Breast epithelium (tissue), 4 donors: ENCODE measurements around the gene ARPC2. TPM values are rescaled to one million over a fixed set of nuclear protein-coding genes. Genes with fewer than 3 reads are reported as not detected.

Source experiments
- DNase-seq, 2 donors: peaks; one replicate each; pipeline ENCODE4 v3.0.0-alpha.2; 2019; ENCODE audit warnings: low spot score in 2 of 2
- H3K27ac ChIP-seq, 2 donors: fragments of 200-600 bp; sonication (generic) in 1 of 2; one replicate each; pipeline ENCODE4 v1.5.1; 2016 to 2019; ENCODE audit warnings: mild to moderate bottlenecking in 1 of 2
- H3K27me3 ChIP-seq, 2 donors: fragments of 200-600 bp; sonication (generic) in 1 of 2; one replicate each; pipeline versions ENCODE4 v1.5.1 to v1.6.0; 2017 to 2019; ENCODE audit warnings: control low read depth in 1 of 2, mild to moderate bottlenecking in 1 of 2
- H3K36me3 ChIP-seq: fragments of 200-600 bp; one replicate; pipeline ENCODE4 v1.5.1; 2019
- H3K4me1 ChIP-seq, 2 donors: fragments of 200-600 bp; sonication (generic); one replicate each; pipeline ENCODE4 v1.5.1; 2016 to 2019; ENCODE audit warnings: control low read depth in 1 of 2
- H3K4me3 ChIP-seq, 3 donors: fragments of 200-600 bp; sonication (generic); 1 replicate in 2 of 3; 2 replicates in 1 of 3; pipeline ENCODE4 v1.5.1; 2016 to 2019; ENCODE audit warnings: mild to moderate bottlenecking in 3 of 3, moderate library complexity in 2 of 3
- H3K9me3 ChIP-seq, 2 donors: fragments of 200-600 bp; sonication (generic) in 1 of 2; one replicate each; pipeline ENCODE4 v1.5.1; 2016 to 2019; ENCODE audit warnings: control low read depth in 1 of 2
- CTCF ChIP-seq, 3 donors: fragments of 450-650 bp; IDR thresholded peaks; one replicate each; pipeline ENCODE4 v1.5.1; 2016 to 2017; ENCODE audit warnings: antibody characterized with exemption in 3 of 3, mild to moderate bottlenecking in 3 of 3, moderate library complexity in 3 of 3
- POLR2A ChIP-seq: fragments of 450-650 bp; IDR thresholded peaks from one replicate; pipeline ENCODE4 v1.6.1; 2016; ENCODE audit warnings: antibody characterized with exemption, mild to moderate bottlenecking, moderate library complexity
- POLR2AphosphoS5 ChIP-seq, 3 donors: sonication (generic); formaldehyde crosslinking; IDR thresholded peaks; one replicate each; pipeline ENCODE4 v1.6.1; 2017; ENCODE audit warnings: antibody characterized with exemption in 3 of 3
- intact Hi-C: fragments of 100-400 bp; cut with DNase I; formaldehyde crosslinking; loops from one replicate; pipeline ENCODE4 v1.15.1; 2023; ENCODE audit warnings: low total_unique reads
- total RNA-seq, 3 donors: library from RNA; depleted of rRNA; stranded (reverse); fragments of >200 nt; gene quantifications; one replicate each; pipeline ENCODE4 v1.1.0, GENCODE V29; 2016

The ARPC2 gene
- total RNA-seq, 3 donors from 2014 or later, result 212 to 336 (median 248) TPM

- Histone ChIP-seq H3K9me3 (no peaks in the 10 kb centered on the region), H3K4me1 (peaks cover 0 to 4% of the 10 kb centered on the region in 2 donors), H3K4me3 (no peak overlapping the region), H3K27ac (no peak overlapping the region), H3K36me3 (no peaks in the 10 kb centered on the region), H3K27me3 (no peaks in the 10 kb centered on the region)
- TF ChIP-seq CTCF (IDR thresholded peaks at IDR 0.05) (no peak), POLR2AphosphoS5 (IDR thresholded peaks at IDR 0.05) (no peak), POLR2A (no peak)
- intact Hi-C loops, result no loop called here
- no peak for DNase-seq
These were observed 4.0 kb downstream of the ARPC2 start for GRCh38 chr2:218221000-218221399.

GRCh38 chr2:218223046-218223445, 6.1 kb downstream of the ARPC2 start:
- H3K36me3 ChIP-seq, result no peaks in the 10 kb centered on the region
- H3K9me3 ChIP-seq, result no peaks in the 10 kb centered on the region
- peaks cover 0 to 4% of the 10 kb centered on the region in 2 donors for H3K4me1 ChIP-seq
- TF ChIP-seq CTCF (IDR thresholded peaks at IDR 0.05) (no peak), POLR2AphosphoS5 (IDR thresholded peaks at IDR 0.05) (no peak), POLR2A (no peak)
- intact Hi-C loops, result no loop called here
- H3K27me3 ChIP-seq, result no peaks in the 10 kb centered on the region
- no peak for DNase-seq
- H3K27ac ChIP-seq, result no peak overlapping the region
- H3K4me3 ChIP-seq, result no peak overlapping the region

GRCh38 chr2:218224186-218224585, 7.2 kb downstream of the ARPC2 start:
- Histone ChIP-seq H3K4me1 (peaks cover 0 to 4% of the 10 kb centered on the region in 2 donors), H3K27ac (no peak overlapping the region), H3K27me3 (no peaks in the 10 kb centered on the region), H3K4me3 (no peak overlapping the region), H3K36me3 (no peaks in the 10 kb centered on the region), H3K9me3 (no peaks in the 10 kb centered on the region)
- DNase-seq, result no peak
- intact Hi-C loops, result no loop called here
- no peak for TF ChIP-seq CTCF (IDR thresholded peaks at IDR 0.05)
- TF ChIP-seq POLR2A, result no peak
- no peak for TF ChIP-seq POLR2AphosphoS5 (IDR thresholded peaks at IDR 0.05)

GRCh38 chr2:218226903-218227302, 9.9 kb downstream of the ARPC2 start:
- intact Hi-C loops, result no loop called here
- no peak overlapping the region for H3K4me3 ChIP-seq
- DNase-seq, result no peak
- H3K27me3 ChIP-seq, result no peaks in the 10 kb centered on the region
- H3K27ac ChIP-seq, result no peak overlapping the region
- H3K4me1 ChIP-seq, result peaks cover 0 to 3% of the 10 kb centered on the region in 2 donors
- no peaks in the 10 kb centered on the region for H3K36me3 ChIP-seq
- no peaks in the 10 kb centered on the region for H3K9me3 ChIP-seq
- no peak for TF ChIP-seq POLR2A

- Histone ChIP-seq H3K27me3 (no peaks in the 10 kb centered on the region), H3K4me3 (no peak overlapping the region), H3K27ac (peak overlapping the region; percentile 23 to 70), H3K9me3 (no peaks in the 10 kb centered on the region), H3K36me3 (no peaks in the 10 kb centered on the region), H3K4me1 (no peaks in the 10 kb centered on the region)
- no peak for DNase-seq
- TF ChIP-seq POLR2A (no peak), CTCF (IDR thresholded peaks at IDR 0.05) (no peak), POLR2AphosphoS5 (IDR thresholded peaks at IDR 0.05) (no peak)
- intact Hi-C loops, result no loop called here
These were observed 11.5 kb downstream of the ARPC2 start for GRCh38 chr2:218228366-218229090.
